IPS-20b (cell line): Measurements from ENCODE around the gene ALS2CL.
A peak's percentile ranks its signal among the peaks of the same experiment; 100 is the strongest.
"Not testable (repeated sequence)": the region's sequence is repeated elsewhere in the genome, so short reads cannot be mapped to it uniquely, and the experiment has no call there.

Source experiments
- H3K27ac ChIP-seq: one replicate; pipeline ENCODE4 v1.5.1; 2013; ENCODE audit warnings: low read length
- H3K27me3 ChIP-seq: 2 replicates; pipeline ENCODE4 v1.6.1; 2013; ENCODE audit warnings: mild to moderate bottlenecking, low read length, inconsistent platforms; ENCODE audit not compliant: insufficient read depth
- H3K36me3 ChIP-seq: 2 replicates; pipeline ENCODE4 v1.6.1; 2013; ENCODE audit warnings: low read depth, mild to moderate bottlenecking, inconsistent platforms, low read length, moderate library complexity; ENCODE audit not compliant: insufficient read depth
- H3K4me1 ChIP-seq: 2 replicates; pipeline ENCODE4 v1.6.1; 2013; ENCODE audit warnings: mild to moderate bottlenecking, control low read depth, inconsistent platforms, low read length, moderate library complexity; ENCODE audit not compliant: insufficient read depth
- H3K4me3 ChIP-seq: 2 replicates; pipeline ENCODE4 v1.5.1; 2013; ENCODE audit warnings: mild to moderate bottlenecking, low read length, inconsistent platforms
- H3K9ac ChIP-seq: 2 replicates; pipeline ENCODE4 v1.6.1; 2013; ENCODE audit warnings: low read depth, mild to moderate bottlenecking, inconsistent platforms, low read length, moderate library complexity
- H3K9me3 ChIP-seq: 2 replicates; pipeline ENCODE4 v1.6.1; 2013; ENCODE audit warnings: mild to moderate bottlenecking, low read depth, low read length, inconsistent platforms; ENCODE audit not compliant: insufficient read depth

ALS2CL gene, protein sequence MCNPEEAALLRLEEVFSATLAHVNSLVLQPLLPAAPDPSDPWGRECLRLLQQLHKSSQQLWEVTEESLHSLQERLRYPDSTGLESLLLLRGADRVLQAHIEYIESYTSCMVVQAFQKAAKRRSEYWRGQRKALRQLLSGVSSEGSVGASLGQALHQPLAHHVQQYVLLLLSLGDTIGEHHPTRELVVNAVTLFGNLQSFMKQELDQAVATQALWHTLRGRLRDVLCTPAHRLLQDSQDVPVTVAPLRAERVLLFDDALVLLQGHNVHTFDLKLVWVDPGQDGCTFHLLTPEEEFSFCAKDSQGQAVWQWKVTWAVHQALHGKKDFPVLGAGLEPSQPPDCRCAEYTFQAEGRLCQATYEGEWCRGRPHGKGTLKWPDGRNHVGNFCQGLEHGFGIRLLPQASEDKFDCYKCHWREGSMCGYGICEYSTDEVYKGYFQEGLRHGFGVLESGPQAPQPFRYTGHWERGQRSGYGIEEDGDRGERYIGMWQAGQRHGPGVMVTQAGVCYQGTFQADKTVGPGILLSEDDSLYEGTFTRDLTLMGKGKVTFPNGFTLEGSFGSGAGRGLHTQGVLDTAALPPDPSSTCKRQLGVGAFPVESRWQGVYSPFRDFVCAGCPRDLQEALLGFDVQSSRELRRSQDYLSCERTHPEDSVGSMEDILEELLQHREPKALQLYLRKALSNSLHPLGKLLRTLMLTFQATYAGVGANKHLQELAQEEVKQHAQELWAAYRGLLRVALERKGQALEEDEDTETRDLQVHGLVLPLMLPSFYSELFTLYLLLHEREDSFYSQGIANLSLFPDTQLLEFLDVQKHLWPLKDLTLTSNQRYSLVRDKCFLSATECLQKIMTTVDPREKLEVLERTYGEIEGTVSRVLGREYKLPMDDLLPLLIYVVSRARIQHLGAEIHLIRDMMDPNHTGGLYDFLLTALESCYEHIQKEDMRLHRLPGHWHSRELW

GRCh38 chr3:46693038-46693891 lies at the start of gene ALS2CL:
TSS of gene ALS2CL (minus strand) at chr3:46693679. CDS start at chr3:46689440, 4,239 bp downstream.
- Histone ChIP-seq H3K4me1 (peaks cover 6% of the 10 kb centered on the region), H3K9ac (peak within 1 kb of the TSS; percentile 30; the same call in 1 of the 2 replicates)

DNA sequence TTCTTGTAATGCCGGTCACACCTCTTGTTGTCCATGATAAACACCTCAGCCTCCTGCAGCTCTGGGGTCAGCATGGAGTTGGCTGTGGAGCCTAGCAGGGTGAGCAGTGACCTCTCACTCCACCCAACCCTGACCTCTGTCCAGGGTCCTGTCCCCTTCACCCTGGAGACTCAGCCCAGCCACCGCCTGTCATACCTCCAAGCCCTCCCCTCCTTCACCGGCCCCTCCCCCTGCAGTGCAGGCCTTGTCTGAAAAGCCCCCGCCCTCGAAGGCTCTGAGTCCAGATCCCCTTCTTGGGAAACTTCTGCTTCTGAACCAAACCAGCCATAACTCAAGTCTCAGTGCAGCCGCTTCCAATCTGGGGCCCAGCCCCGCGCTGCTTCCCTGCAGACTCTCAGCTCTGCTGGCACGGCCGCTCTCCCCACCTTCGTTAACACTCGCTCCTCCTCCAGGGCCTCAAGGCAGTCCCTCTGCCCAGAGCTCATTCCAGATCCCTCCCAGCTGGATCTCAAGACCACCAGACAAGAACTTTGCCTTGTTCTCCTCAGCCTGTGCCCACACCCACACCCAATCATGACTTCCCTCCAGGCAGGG lies 49.6 kb upstream of the ALS2CL start:
- Histone ChIP-seq H3K27me3 (no peaks in the 10 kb centered on the region), H3K4me3 (no peak overlapping the region), H3K27ac (no peak overlapping the region), H3K9ac (no peak overlapping the region), H3K4me1 (no peaks in the 10 kb centered on the region), H3K36me3 (no peaks in the 10 kb centered on the region), H3K9me3 (no peaks in the 10 kb centered on the region)

More at GRCh38 chr3:46693038-46693891, at the start of gene ALS2CL:
- no peaks in the 10 kb centered on the region for H3K36me3 ChIP-seq
- no peak within 1 kb of the TSS for H3K27ac ChIP-seq
- no peaks in the 10 kb centered on the region for H3K9me3 ChIP-seq
- H3K27me3 ChIP-seq = peaks cover 35% of the 10 kb centered on the region
- peak within 1 kb of the TSS; percentile 63 for H3K4me3 ChIP-seq

- not testable (repeated sequence) for H3K27ac ChIP-seq, H3K4me3 ChIP-seq, H3K36me3 ChIP-seq, H3K4me1 ChIP-seq, H3K9ac ChIP-seq, H3K9me3 ChIP-seq, H3K27me3 ChIP-seq
Measured at GRCh38 chr3:46739565-46739964, 46.1 kb upstream of the ALS2CL start.

DNA sequence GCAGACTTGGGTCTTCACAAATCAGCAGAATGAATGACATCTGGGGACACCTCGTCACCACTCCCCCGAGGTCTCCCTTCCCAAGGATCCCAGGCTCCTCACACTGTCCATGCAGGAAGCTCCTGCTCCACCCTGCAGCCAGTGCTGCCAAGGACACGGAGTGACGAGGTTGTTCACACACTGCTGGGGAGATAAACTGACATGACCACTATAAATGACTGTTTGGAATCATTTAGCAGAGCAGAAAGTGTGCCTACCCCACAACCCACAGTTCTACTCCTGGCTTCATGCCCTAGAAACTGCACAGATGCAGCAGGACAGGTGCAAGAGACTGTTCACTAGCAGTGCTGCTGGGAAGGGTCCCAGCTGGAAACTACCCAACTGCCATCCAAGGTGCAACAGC lies 43.9 kb upstream of the ALS2CL start:
- Histone ChIP-seq H3K4me3 (no peak overlapping the region), H3K36me3 (no peaks in the 10 kb centered on the region), H3K4me1 (no peaks in the 10 kb centered on the region), H3K27ac (no peak overlapping the region), H3K9ac (no peak overlapping the region), H3K9me3 (no peaks in the 10 kb centered on the region), H3K27me3 (no peaks in the 10 kb centered on the region)

DNA sequence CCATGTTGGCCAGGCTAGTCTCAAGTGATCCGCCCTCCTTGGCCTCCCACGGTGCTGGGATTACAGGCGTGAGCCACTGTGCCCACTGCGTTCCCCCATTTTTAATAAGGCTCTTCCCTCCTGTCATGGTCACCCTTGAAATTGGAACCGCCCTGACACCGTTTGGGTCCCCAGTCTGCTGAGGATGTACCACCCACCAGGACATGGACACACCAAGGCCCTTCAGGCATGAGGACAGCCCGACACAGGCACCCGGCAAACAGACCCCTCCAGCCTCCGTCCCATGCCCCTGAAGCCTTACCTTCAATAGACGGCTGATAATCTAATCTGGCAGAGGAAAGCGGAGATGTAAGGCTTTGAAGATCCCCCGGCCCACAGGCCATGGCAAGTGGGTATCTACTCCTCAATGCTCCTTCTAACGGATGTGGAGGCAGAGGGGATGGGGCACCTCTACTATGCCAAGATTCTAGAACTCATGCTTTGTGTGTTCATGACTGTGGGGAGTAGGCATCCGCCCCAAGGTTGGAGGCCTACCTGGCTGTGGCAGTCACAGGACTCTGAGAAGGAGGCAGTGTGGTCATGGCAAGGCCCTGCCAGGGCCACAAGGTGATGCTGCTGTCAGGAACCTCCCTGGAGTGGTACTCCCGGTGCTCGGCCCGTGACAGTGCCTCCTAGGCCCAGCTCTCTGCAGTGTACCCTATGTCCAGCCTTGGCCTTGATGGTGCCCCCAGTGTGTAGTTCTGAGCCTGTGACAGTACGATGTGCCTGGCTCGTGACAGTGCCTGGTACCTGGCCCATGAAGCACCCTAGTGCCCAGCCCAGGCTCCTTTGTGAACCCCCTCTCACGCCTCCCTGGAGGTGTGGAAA lies 42.8 kb upstream of the ALS2CL start:
- Histone ChIP-seq H3K36me3 (no peaks in the 10 kb centered on the region), H3K27ac (no peak overlapping the region), H3K9me3 (no peaks in the 10 kb centered on the region), H3K27me3 (no peaks in the 10 kb centered on the region), H3K4me3 (no peak overlapping the region), H3K4me1 (no peaks in the 10 kb centered on the region), H3K9ac (no peak overlapping the region)

GRCh38 chr3:46734773-46735172 lies 41.3 kb upstream of the ALS2CL start:
- H3K9me3 ChIP-seq = no peaks in the 10 kb centered on the region
- H3K27me3 ChIP-seq = no peaks in the 10 kb centered on the region
- H3K4me3 ChIP-seq = no peak overlapping the region
- H3K36me3 ChIP-seq = no peaks in the 10 kb centered on the region
- H3K4me1 ChIP-seq = no peaks in the 10 kb centered on the region
- H3K9ac ChIP-seq = no peak overlapping the region
- no peak overlapping the region for H3K27ac ChIP-seq

DNA sequence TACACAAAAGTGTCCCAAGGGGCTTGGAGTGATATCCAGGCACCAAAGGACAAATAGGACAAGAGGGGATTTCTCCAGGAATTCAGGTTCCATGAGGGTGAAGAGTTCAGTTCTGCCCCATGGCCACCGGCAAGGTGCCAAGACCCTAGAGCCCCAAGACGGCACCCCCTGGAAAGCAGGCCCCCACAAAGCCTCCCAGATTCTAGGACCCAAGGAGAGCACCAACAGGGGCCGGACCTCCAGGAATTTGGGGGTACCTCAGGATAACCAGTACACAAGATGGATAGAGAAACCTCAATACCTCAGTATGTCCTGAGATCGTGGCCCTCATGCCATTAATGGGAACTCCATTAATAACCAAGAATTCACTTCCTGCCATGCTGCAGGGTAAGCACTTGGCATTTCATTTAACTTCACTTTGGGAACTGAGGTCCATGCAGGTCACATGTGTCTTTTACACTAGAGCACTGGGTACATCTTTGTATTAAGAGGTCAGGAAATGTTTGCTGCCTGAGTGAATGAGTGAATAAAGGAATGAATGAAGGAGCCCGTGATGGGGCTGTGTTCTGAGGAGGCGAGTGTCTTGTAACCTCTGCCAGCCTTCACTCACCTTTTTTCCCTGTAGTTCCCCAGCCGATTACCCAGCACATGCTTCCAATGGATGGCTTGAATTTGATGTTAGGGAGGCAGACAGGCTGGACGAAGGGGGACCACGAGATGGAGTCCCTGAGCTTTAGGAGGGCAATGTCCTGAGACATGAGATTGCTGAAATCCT lies 39.7 kb upstream of the ALS2CL start:
- Histone ChIP-seq H3K27ac (no peak overlapping the region), H3K9me3 (no peaks in the 10 kb centered on the region), H3K4me3 (no peak overlapping the region), H3K4me1 (no peaks in the 10 kb centered on the region), H3K36me3 (no peaks in the 10 kb centered on the region), H3K27me3 (no peaks in the 10 kb centered on the region), H3K9ac (no peak overlapping the region)

- Histone ChIP-seq H3K9ac (no peak overlapping the region), H3K27me3 (no peaks in the 10 kb centered on the region), H3K9me3 (no peaks in the 10 kb centered on the region), H3K4me3 (no peak overlapping the region), H3K4me1 (peaks cover 4% of the 10 kb centered on the region; the same call in 1 of the 2 replicates), H3K27ac (no peak overlapping the region), H3K36me3 (no peaks in the 10 kb centered on the region)
Measured at GRCh38 chr3:46731795-46732194, 38.3 kb upstream of the ALS2CL start.

- H3K36me3 ChIP-seq = no peaks in the 10 kb centered on the region
- no peak overlapping the region for H3K4me3 ChIP-seq
- H3K27me3 ChIP-seq = no peaks in the 10 kb centered on the region
- H3K9ac ChIP-seq = no peak overlapping the region
- H3K27ac ChIP-seq = no peak overlapping the region
- H3K9me3 ChIP-seq = no peaks in the 10 kb centered on the region
- peaks cover 12% of the 10 kb centered on the region for H3K4me1 ChIP-seq
Measured at GRCh38 chr3:46730819-46731218, 37.3 kb upstream of the ALS2CL start.

DNA sequence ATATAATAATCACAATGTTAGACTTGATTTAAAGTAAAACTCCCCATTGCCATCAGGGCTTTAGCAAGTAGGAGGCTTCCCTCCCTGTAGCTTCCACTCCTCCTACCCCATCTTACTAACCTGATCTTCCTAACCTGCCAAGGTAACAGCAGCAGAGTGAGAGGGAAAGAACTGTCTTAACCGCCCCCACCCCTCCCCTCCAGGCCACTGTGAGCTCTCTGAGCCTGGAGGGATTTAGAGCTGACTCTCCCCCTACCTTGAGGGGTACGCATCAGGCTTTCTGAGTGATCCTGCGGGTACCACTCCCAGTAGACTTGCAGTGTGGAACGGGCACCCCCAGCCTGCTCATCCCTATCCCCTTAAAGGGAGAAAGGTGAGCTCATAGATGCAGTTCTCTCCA lies 35.6 kb upstream of the ALS2CL start:
- no peak overlapping the region for H3K9ac ChIP-seq
- no peaks in the 10 kb centered on the region for H3K27me3 ChIP-seq
- H3K36me3 ChIP-seq = no peaks in the 10 kb centered on the region
- no peak overlapping the region for H3K27ac ChIP-seq
- H3K9me3 ChIP-seq = no peaks in the 10 kb centered on the region
- no peak overlapping the region for H3K4me3 ChIP-seq
- H3K4me1 ChIP-seq = peaks cover 14% of the 10 kb centered on the region
